ENCODE measurements around the gene PALD1.

PALD1 gene

GRCh38 chr10:70540789-70541360 is 62.3 kb downstream of the PALD1 start:
- peaks cover 7% of the 10 kb centered on the region for H3K4me1 Mint-ChIP-seq
- H3K9me3 Mint-ChIP-seq, result no peaks in the 10 kb centered on the region
- H3K36me3 Mint-ChIP-seq, result peaks cover 6% of the 10 kb centered on the region
- H3K27me3 Mint-ChIP-seq, result no peaks in the 10 kb centered on the region
- H3K4me3 Mint-ChIP-seq, result no peak overlapping the region
- no peak overlapping the region for H3K27ac Mint-ChIP-seq
- no peak for ATAC-seq

- Mint-ChIP-seq H3K4me1 (peaks cover 7% of the 10 kb centered on the region), H3K36me3 (peaks cover 6% of the 10 kb centered on the region), H3K27ac (no peak overlapping the region), H3K4me3 (no peak overlapping the region), H3K27me3 (no peaks in the 10 kb centered on the region), H3K9me3 (no peaks in the 10 kb centered on the region)
- ATAC-seq, result no peak
Measured at GRCh38 chr10:70541736-70542564, 63.4 kb downstream of the PALD1 start.

- ATAC-seq, result no peak
- H3K4me1 Mint-ChIP-seq, result peaks cover 7% of the 10 kb centered on the region
- no peaks in the 10 kb centered on the region for H3K27me3 Mint-ChIP-seq
- no peak overlapping the region for H3K27ac Mint-ChIP-seq
- H3K9me3 Mint-ChIP-seq, result no peaks in the 10 kb centered on the region
- peaks cover 6% of the 10 kb centered on the region for H3K36me3 Mint-ChIP-seq
- H3K4me3 Mint-ChIP-seq, result no peak overlapping the region
Measured at GRCh38 chr10:70542565-70542938, 64.0 kb downstream of the PALD1 start.

DNA sequence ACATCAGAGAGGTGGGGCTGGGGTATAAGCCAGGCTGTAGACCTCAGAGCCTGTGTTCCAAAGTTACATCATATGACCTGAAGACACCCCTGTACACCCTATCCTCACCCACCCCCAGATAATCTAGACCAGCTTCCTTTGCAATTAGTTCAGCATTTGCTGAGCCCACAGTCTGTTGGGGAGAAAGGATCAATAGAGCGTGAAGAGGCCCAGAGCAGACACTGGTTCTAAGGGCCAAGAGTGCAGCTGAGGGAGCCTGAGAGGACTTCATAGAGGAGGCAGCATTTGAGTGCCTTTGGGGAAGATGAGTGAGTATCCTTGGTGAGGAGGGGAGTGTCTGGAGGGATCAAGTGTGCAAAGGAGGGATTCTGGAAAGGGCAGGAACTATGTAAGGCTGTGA is 65.3 kb downstream of the PALD1 start:
- Mint-ChIP-seq H3K27ac (no peak overlapping the region), H3K9me3 (no peaks in the 10 kb centered on the region), H3K36me3 (peaks cover 6% of the 10 kb centered on the region), H3K4me1 (peaks cover 7% of the 10 kb centered on the region), H3K27me3 (no peaks in the 10 kb centered on the region), H3K4me3 (no peak overlapping the region)
- no peak for ATAC-seq

DNA sequence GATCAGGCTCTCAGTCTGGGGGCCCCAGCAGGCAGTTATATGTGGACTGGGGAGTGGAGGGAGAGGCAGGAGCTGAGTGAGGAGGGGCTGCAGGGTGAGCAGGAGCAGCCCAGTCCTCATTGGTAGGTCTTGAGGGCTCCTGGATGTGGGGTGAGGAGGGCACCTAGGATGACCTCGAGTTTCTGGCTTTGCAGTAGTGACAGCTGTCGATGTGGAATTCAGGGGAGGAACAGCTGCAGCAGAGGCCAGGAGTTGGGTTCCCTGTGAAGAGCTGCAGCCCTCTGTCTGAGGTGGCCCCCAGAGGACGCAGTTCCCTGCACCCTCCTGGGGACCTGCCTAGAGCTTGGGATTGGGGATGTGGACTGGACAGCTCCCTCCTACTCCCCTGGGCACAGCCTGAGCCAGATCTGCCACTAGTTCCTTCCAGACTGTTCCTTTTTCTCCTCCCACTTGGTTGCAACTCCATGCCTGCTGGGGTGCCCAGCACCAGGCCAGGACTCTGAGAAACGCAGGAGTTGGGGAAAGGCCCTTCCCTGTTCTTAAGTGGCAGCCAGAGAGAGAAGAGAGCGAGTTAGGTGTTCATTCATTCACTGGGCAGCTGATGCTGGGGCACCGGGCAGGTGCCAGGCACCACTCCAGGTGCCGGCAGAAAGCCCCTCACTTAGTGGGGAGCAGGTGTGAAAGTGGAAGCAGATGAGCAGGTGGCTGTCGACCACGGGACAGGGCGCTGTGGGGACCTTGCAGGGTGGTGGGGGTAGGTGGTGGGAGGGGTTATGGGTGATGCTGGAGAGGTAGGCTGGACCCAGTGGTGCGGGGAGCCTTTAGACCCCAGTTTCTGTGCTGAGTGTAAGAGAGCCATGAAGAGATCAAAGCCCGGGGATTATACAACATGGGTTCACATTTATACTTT is 66.1 kb downstream of the PALD1 start:
- H3K36me3 Mint-ChIP-seq, result peaks cover 6% of the 10 kb centered on the region
- ATAC-seq, result no peak
- no peak overlapping the region for H3K4me3 Mint-ChIP-seq
- H3K27me3 Mint-ChIP-seq, result no peaks in the 10 kb centered on the region
- no peak overlapping the region for H3K27ac Mint-ChIP-seq
- peaks cover 11% of the 10 kb centered on the region for H3K4me1 Mint-ChIP-seq
- H3K9me3 Mint-ChIP-seq, result no peaks in the 10 kb centered on the region

DNA sequence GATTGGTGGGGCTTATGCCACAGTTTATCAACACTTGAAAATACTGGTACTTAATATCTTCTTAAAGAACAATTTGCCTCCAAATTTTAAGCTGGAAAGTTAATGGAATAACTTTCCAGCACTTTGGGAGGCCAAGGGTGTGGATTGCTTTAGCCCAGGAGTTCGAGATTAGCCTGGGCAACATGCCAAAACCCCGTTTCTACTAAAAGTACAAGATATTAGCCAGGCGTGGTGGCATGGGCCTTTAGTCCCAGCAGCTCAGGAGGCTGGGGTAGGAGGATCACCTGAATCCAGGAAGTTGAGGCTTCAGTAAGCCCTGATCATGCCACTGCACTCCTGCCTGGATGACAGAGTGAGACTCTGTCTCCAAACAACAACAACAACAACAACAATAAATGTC is 68.0 kb downstream of the PALD1 start:
- Mint-ChIP-seq H3K36me3 (peaks cover 6% of the 10 kb centered on the region), H3K27me3 (no peaks in the 10 kb centered on the region), H3K4me1 (peaks cover 15% of the 10 kb centered on the region), H3K27ac (no peak overlapping the region), H3K4me3 (no peak overlapping the region), H3K9me3 (no peaks in the 10 kb centered on the region)
- ATAC-seq, result no peak

DNA sequence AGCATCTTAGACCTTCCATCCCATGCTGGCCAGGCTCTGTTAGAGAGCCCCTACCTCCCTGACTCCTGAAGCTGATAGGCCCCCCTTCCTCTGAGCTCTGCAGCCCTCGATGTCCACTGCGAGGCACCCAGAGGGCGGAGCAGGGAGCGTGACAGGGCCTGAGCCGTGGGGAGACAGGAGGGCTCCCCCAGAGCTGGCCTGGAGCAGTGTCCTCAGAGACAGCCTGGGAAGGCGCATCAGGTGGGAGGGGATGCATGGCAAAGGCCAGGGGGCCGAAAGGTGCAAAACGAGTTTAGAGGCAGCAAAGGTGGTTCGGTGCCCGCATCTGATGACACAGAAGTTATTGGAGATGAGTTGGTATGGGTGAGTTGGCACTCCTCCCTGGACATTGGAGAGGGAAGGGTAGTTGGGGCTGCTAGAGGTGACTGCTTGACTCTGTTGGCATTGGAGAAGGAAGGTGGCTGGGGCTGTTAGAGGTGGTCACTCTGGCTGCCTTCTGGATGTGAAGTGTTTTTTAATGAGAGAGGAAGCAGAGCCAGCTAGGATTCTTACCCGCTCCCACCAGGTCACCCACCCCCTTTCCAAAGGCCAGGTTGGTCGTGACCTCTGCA is 70.9 kb downstream of the PALD1 start:
- no peak for ATAC-seq
- Mint-ChIP-seq H3K27ac (no peak overlapping the region), H3K4me1 (peaks cover 8% of the 10 kb centered on the region), H3K4me3 (no peak overlapping the region), H3K9me3 (no peaks in the 10 kb centered on the region), H3K27me3 (no peaks in the 10 kb centered on the region), H3K36me3 (peaks cover 9% of the 10 kb centered on the region)

DNA sequence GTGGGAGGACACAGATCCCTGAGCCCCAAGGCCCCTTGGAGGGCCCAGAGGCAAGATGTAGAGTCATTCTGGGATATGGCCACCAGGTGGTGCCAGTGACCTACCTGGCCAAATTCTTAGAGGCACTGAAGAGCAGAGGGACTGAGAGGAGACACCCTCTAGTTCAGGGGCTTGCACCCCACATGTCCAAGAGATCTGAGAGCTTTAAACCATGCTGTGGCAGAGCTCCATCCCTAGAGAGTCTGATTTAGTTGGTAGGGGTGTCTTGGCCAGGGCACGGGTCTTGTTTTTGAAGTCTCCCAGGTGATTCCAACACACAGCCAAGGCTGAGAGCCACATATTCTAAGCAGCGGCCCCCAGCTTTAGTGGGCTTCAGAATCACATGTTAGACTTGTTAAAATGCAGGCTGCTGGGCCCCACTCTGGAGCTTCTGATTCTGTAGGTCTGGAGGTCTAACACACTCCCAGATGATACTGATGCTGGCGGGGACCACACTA is 71.4 kb downstream of the PALD1 start:
- Mint-ChIP-seq H3K27ac (no peak overlapping the region), H3K4me3 (no peak overlapping the region), H3K4me1 (peaks cover 8% of the 10 kb centered on the region), H3K9me3 (no peaks in the 10 kb centered on the region), H3K36me3 (peaks cover 9% of the 10 kb centered on the region), H3K27me3 (no peaks in the 10 kb centered on the region)
- ATAC-seq, result peak; percentile 74

- no peak for ATAC-seq
- Mint-ChIP-seq H3K27me3 (no peaks in the 10 kb centered on the region), H3K9me3 (no peaks in the 10 kb centered on the region), H3K4me3 (no peak overlapping the region), H3K27ac (no peak overlapping the region), H3K36me3 (peaks cover 9% of the 10 kb centered on the region), H3K4me1 (peaks cover 8% of the 10 kb centered on the region)
Measured at GRCh38 chr10:70550459-70550858, 71.9 kb downstream of the PALD1 start.

DNA sequence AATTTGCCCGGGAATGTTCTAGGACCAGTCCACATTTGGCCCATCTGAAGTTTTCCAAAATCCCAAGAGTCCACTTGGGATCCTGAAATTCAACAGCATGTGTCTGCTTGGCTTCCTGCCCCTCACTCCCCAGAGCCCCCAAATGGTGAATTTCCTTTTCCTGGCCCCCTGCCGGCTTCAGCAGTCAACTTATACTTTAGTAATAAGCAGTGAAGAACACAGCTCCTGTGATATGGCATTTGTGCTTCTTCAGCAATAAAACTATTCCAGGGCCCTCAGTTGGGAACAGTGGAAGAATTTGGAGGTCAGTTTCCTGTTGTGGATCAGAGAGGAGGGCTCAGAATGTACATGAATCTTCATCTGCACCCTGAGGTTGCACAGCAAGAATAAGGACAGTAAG is 72.9 kb downstream of the PALD1 start:
- H3K27ac Mint-ChIP-seq, result no peak overlapping the region
- peaks cover 9% of the 10 kb centered on the region for H3K36me3 Mint-ChIP-seq
- ATAC-seq, result no peak

DNA sequence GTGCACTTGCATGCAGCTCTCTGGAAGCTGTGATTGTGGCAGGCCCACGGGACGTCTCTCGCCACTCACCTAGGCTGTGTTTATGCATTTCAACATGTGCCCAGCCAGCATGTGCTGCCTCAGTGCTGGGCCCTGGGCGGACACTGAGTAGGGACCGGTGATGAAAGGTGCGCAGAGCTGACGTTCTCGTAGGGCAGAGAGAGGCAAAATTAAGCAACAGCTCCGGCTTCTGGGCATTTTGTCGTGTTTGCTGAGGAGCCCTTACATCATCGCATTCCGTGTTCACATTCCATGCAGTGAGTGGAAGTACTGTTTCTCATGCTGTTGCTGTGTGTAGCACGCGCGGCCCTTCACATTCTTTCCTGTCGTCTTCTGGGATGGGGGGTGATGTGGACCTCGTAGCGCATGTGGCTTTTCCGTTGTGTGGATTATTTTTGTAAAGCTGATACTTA is 73.4 kb downstream of the PALD1 start:
- no peak for ATAC-seq
- H3K27me3 Mint-ChIP-seq, result no peaks in the 10 kb centered on the region
- peaks cover 8% of the 10 kb centered on the region for H3K4me1 Mint-ChIP-seq
- H3K36me3 Mint-ChIP-seq, result peaks cover 9% of the 10 kb centered on the region
- H3K9me3 Mint-ChIP-seq, result no peaks in the 10 kb centered on the region
- H3K4me3 Mint-ChIP-seq, result no peak overlapping the region
- H3K27ac Mint-ChIP-seq, result no peak overlapping the region

More for the DNA sequence above, 72.9 kb downstream of the PALD1 start:
- peaks cover 8% of the 10 kb centered on the region for H3K4me1 Mint-ChIP-seq
- no peaks in the 10 kb centered on the region for H3K27me3 Mint-ChIP-seq
- H3K4me3 Mint-ChIP-seq, result no peak overlapping the region
- H3K9me3 Mint-ChIP-seq, result no peaks in the 10 kb centered on the region

- no peak for ATAC-seq
- Mint-ChIP-seq H3K4me3 (no peak overlapping the region), H3K36me3 (peaks cover 9% of the 10 kb centered on the region), H3K9me3 (no peaks in the 10 kb centered on the region), H3K27me3 (no peaks in the 10 kb centered on the region), H3K27ac (no peak overlapping the region), H3K4me1 (peaks cover 8% of the 10 kb centered on the region)
Measured at GRCh38 chr10:70552586-70552985, 74.0 kb downstream of the PALD1 start.

DNA sequence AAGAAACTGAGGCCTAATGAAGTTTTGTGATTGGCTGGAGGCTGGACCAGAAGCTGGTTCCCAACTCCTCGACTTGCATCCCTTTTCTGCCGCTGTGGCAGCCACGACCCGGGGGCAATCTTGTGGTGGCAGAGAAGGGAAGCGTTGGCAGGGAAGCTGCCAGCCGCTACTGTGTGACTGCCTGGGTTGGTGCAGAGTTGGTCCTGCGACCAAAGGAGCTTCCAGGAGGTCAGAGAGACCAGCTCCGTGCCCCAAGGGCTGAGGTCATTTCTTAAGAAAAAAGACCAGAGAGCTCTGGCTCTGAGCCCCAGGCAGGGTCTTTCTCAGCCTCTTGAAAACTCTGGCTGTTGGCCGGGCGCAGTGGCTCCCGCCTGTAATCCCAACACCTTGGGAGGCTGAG is 76.8 kb downstream of the PALD1 start:
- H3K9me3 Mint-ChIP-seq, result no peaks in the 10 kb centered on the region
- no peaks in the 10 kb centered on the region for H3K27me3 Mint-ChIP-seq
- no peak overlapping the region for H3K27ac Mint-ChIP-seq
- peaks cover 9% of the 10 kb centered on the region for H3K36me3 Mint-ChIP-seq
- H3K4me1 Mint-ChIP-seq, result peaks cover 16% of the 10 kb centered on the region
- no peak for ATAC-seq
- H3K4me3 Mint-ChIP-seq, result no peak overlapping the region

DNA sequence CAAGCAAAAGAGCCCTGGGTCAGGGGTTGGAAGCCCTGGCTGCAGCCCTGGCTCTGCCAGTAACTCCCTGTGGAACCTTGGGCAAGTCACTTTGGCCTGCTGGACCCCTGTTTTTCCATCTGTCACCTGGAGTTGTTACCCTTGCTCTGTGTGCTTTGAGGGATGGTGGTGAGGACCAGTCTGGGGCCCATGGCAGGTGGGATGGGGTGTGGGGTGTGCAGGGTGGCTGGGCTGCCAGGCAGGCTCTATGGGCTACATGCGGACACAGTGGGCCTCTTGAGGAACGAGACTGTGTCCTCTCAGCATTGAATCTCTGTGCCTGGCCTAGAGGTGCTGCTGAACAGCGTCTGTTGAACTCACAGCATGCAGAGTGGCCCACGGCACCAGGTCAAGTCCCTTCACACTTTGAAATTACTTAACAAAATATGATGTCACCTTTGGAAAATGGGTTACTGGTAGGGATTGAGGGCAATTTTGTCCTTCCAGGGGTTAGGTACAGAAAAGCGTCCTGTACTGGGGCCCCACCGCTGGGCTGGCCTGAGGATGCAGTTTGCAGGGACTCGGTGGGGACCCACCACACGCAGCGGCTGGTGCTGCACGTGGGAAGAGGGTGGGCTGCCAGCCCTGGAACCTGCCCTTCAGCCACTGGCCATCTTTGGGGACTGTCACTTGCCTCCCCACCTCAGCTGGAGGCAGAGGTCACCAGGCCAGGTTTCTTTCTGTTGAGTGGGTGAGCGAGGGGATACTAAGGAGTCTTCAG is 78.7 kb downstream of the PALD1 start:
- no peaks in the 10 kb centered on the region for H3K9me3 Mint-ChIP-seq
- peaks cover 2% of the 10 kb centered on the region for H3K36me3 Mint-ChIP-seq
- H3K4me1 Mint-ChIP-seq, result peaks cover 16% of the 10 kb centered on the region
- no peak for ATAC-seq
- no peak overlapping the region for H3K27ac Mint-ChIP-seq
- H3K4me3 Mint-ChIP-seq, result no peak overlapping the region
- no peaks in the 10 kb centered on the region for H3K27me3 Mint-ChIP-seq

Measured in stimulated activated memory B cell treated with anti-CD40 and anti-IgM and Interleukin-4, amounts not matched to agents 10 μg/mL and 1 μg/mL and 100 μg/mL, for 72 hours (primary cell).